ENCODE data around the gene ABCA3. TPM values are rescaled to one million over a fixed set of nuclear protein-coding genes. Genes with fewer than 3 reads are reported as not detected.

The ABCA3 gene
- total and polyA plus RNA-seq, 8 donors = 6.8 to 334 (median 12.9) TPM

DNA sequence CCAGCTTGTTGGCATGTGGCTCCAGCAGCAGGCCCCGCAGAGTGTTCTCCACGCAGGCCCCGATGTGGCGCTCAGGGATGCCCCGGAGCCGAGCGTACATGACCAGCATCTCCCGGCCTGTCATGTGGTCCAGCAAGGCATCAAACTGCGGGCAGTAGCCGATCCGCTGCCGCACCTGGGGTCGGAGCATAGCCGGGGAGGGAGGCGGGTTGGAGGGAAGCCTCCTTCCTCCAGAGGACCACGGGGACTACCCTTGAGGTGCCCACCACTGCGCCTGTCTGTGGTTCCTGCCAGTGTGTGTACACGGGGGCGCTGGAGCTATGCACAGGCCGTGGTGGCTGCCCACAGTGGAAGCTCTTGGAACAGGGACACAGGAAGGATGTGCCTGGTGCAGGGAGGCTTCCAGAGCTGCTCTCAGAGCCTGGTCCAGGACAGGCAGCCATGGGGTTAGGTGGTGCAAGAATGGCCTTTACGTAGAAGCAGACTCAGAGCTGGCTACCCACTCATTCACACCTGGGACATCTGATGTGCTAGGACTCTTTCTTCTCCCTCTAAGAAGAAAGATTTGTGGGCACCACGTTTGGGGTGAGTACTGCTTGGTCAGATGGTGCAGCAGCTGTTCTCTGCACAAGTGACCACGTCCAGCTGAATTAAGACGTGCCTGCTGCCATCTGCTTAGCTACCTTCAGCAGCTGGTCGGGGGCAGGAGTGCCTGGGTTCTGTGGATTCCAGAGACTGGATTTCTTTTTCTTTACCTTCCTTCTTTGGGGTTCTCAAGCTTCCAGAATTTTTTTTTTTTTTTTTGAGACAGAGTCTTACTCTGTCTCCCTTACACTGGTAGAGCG is 61.4 kb downstream of the ABCA3 start:
- H3K9me3 ChIP-seq = no peaks in the 10 kb centered on the region
- peak in 1 of 4 donors; percentile 63 for DNase-seq
- no peak overlapping the region for H3K27ac ChIP-seq
- TF ChIP-seq, protein P1, sequence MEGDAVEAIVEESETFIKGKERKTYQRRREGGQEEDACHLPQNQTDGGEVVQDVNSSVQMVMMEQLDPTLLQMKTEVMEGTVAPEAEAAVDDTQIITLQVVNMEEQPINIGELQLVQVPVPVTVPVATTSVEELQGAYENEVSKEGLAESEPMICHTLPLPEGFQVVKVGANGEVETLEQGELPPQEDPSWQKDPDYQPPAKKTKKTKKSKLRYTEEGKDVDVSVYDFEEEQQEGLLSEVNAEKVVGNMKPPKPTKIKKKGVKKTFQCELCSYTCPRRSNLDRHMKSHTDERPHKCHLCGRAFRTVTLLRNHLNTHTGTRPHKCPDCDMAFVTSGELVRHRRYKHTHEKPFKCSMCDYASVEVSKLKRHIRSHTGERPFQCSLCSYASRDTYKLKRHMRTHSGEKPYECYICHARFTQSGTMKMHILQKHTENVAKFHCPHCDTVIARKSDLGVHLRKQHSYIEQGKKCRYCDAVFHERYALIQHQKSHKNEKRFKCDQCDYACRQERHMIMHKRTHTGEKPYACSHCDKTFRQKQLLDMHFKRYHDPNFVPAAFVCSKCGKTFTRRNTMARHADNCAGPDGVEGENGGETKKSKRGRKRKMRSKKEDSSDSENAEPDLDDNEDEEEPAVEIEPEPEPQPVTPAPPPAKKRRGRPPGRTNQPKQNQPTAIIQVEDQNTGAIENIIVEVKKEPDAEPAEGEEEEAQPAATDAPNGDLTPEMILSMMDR (IDR thresholded peaks at IDR 0.05) = no peak
- intact Hi-C loops (cut with DNase I) = no loop called here
- ATAC-seq = no peak
- H3K27me3 ChIP-seq = no peaks in the 10 kb centered on the region
- peaks cover 0 to 85% of the 10 kb centered on the region in 2 donors for H3K36me3 ChIP-seq
- H3K4me1 ChIP-seq = no peaks in the 10 kb centered on the region
- no peak overlapping the region for H3K4me3 ChIP-seq

DNA sequence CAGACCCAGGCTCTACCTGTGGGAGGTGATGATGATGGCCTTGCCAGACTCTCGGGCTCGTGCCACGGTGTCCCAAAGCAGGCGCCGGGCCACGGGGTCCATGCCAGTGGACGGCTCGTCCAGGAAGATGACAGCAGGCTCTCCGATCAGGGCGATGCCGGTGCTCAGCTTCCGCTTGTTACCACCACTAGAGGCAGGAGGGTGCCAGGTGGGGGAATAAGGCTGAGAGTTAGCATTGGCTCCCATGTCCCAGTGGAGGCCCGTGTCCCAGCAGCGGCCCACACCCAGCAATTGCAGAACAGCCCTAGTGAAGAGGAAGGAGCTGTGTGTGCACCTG is 62.3 kb downstream of the ABCA3 start:
- ATAC-seq = no peak

DNA sequence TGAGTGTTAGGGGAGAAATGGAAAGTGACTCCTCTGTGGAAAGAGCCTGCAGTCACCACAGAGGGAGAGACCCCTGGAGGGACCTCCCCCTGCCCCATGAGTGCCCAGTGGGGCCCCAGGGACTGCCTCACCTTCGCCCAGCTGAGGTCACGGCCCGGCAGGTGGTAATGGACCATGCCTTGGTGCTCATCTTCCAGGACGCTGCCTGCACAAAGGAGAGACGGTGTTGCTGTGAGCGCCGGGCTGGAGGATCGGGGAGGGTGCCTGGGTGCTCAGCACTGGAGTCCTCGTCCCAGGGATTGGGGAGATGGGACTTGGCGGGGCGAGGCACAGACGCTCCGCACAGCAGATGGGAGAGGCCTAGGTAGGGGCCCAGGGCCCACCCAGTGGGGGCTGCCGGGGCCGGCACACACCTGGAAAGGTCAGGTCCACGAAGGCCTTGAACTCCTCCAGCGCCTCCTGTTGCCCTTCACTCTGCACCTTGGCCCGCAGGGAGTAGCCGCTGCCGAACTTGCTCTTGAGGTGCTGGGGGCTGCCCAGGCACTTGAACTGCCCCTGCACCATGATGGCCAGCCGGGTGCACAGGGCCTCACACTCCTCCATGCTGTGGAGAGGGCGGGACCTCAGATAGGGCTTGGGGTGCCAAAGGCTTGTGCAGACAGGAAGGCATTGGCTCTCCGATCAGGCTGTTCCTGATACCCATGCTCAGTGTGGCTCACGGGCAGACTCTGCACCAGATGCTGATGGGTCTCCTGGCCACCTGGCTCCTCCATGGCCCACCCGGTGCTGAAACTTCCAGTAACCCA is 62.9 kb downstream of the ABCA3 start:
- ATAC-seq = no peak
- TF ChIP-seq, protein P1 (IDR thresholded peaks at IDR 0.05) = no peak
- peak in 1 of 4 donors; percentile 66 for DNase-seq
- no peak overlapping the region for H3K4me3 ChIP-seq
- intact Hi-C loops (cut with DNase I) = no loop called here
- H3K4me1 ChIP-seq = no peaks in the 10 kb centered on the region
- H3K27me3 ChIP-seq = no peaks in the 10 kb centered on the region
- no peaks in the 10 kb centered on the region for H3K9me3 ChIP-seq
- no peak overlapping the region for H3K27ac ChIP-seq
- peaks cover 0 to 70% of the 10 kb centered on the region in 2 donors for H3K36me3 ChIP-seq

More for the DNA sequence above, 62.3 kb downstream of the ABCA3 start:
- DNase-seq = peak in 1 of 4 donors; percentile 65
- Histone ChIP-seq H3K9me3 (no peaks in the 10 kb centered on the region), H3K4me3 (no peak overlapping the region), H3K36me3 (peaks cover 0 to 75% of the 10 kb centered on the region in 2 donors), H3K27ac (no peak overlapping the region), H3K27me3 (no peaks in the 10 kb centered on the region), H3K4me1 (no peaks in the 10 kb centered on the region)
- TF ChIP-seq, protein P1 (IDR thresholded peaks at IDR 0.05) = no peak
- intact Hi-C loops (cut with DNase I) = no loop called here

DNA sequence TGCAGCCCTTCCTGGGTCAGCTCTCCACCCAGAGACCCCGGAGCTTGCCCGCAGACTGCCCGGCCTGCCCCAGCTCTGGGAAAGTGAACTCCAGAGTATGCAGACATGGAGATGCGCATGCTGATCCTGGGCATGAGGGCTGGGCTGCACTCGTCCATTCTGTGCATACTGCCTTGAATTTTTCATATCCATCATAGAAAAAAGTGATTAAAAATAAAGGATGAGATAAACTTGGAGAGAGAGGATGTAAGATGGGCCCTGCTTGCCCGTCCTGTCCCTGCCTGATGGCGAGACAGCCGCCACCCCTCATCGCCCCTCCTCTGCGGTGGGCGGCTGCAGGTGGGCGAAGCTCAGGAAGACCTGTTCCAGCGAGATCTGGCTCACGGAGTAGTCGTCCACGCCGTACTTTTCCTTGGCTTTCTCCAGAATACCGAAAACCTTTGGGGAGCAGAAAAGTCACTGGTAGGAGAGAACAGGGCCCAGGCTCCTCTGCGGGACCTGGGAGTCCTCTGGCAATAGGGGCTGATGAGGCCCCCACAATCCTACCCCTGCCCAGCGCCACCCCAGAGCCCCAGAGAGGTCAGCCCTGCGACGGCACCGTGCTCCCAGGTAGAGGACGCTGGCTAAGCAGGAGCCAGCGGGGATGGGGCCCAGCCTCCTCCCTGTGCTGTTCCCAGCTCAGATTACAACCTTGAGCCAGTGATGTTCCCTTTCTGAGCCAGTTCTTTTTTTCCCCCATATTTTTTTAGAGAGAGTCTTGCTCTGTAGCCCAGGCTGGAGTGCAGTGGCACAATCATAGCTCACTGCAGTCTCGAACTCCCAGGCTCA is 63.9 kb downstream of the ABCA3 start:
- no peaks in the 10 kb centered on the region for H3K27me3 ChIP-seq
- peaks cover 0 to 6% of the 10 kb centered on the region in 2 donors for H3K4me1 ChIP-seq
- H3K9me3 ChIP-seq = no peaks in the 10 kb centered on the region
- H3K4me3 ChIP-seq = no peak overlapping the region
- TF ChIP-seq, protein P1 (IDR thresholded peaks at IDR 0.05) = no peak
- H3K27ac ChIP-seq = no peak overlapping the region
- DNase-seq = peak in 1 of 4 donors; percentile 69
- H3K36me3 ChIP-seq = peaks cover 0 to 62% of the 10 kb centered on the region in 2 donors
- intact Hi-C loops (cut with DNase I) = no loop called here
- ATAC-seq = no peak
